Measurements from ENCODE around the gene CMTR2. TPM values are rescaled to one million over a fixed set of nuclear protein-coding genes. Genes with fewer than 3 reads are reported as not detected.
"Not testable (repeated sequence)": the region's sequence is repeated elsewhere in the genome, so short reads cannot be mapped to it uniquely, and the experiment has no call there.

CMTR2 gene
- total RNA-seq, 1 experiment from 2014 or later, result 19.4 TPM

DNA sequence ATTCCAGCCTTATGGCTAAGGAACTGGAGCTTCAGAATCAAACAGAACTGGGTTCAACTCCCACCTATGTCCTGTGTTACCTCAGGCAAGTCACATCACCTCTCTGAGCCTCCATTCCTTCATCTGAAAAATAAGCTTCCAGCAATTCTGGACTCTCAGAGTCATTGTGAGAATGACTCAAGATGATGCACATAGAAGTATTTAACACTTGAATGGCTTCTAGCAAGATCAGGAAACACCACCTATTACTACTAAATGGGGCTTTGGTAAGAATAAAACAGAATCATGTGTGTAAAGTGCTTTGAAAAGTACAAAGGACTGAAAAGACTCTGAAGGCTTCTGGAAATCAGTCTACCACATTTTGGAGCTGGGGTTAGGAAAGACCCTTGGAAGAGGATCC, 38.5 kb upstream of the CMTR2 start:
- Histone ChIP-seq H3K4me3 (ENCODE audit: low read depth, low read length) (no peak overlapping the region), H3K4me1 (no peaks in the 10 kb centered on the region), H3K9me3 (peaks cover 7% of the 10 kb centered on the region; the same call in 1 of the 2 replicates), H3K27me3 (replicated peaks; ENCODE audit: control insufficient read depth, insufficient read depth, low read length) (no peaks in the 10 kb centered on the region), H3K36me3 (ENCODE audit: control insufficient read depth, insufficient read depth, low read length) (no peaks in the 10 kb centered on the region)
- Mint-ChIP-seq H3K36me3 (ENCODE audit: insufficient read depth, unreplicated experiment) (no peaks in the 10 kb centered on the region), H3K27me3 (ENCODE audit: insufficient read depth, unreplicated experiment) (no peaks in the 10 kb centered on the region), H3K9me3 (ENCODE audit: unreplicated experiment) (no peaks in the 10 kb centered on the region), H3K27ac (ENCODE audit: unreplicated experiment) (no peak overlapping the region), H3K4me3 (ENCODE audit: unreplicated experiment) (no peak overlapping the region), H3K4me1 (ENCODE audit: low read depth, unreplicated experiment) (no peaks in the 10 kb centered on the region)
- POLR2A ChIA-PET, result no interaction called here
- BruUV-seq (replicated peaks), result no TSS peak
- TF ChIP-seq, protein P1, sequence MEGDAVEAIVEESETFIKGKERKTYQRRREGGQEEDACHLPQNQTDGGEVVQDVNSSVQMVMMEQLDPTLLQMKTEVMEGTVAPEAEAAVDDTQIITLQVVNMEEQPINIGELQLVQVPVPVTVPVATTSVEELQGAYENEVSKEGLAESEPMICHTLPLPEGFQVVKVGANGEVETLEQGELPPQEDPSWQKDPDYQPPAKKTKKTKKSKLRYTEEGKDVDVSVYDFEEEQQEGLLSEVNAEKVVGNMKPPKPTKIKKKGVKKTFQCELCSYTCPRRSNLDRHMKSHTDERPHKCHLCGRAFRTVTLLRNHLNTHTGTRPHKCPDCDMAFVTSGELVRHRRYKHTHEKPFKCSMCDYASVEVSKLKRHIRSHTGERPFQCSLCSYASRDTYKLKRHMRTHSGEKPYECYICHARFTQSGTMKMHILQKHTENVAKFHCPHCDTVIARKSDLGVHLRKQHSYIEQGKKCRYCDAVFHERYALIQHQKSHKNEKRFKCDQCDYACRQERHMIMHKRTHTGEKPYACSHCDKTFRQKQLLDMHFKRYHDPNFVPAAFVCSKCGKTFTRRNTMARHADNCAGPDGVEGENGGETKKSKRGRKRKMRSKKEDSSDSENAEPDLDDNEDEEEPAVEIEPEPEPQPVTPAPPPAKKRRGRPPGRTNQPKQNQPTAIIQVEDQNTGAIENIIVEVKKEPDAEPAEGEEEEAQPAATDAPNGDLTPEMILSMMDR (IDR thresholded peaks at IDR 0.05; ENCODE audit: insufficient read depth in 1 of 2, low read depth in 1 of 2, low read length in 1 of 2, severe bottlenecking in 1 of 2, unreplicated experiment in 1 of 2), result no peak
- DNase-seq, result no peak
- CTCF ChIA-PET, result no interaction called here
- intact Hi-C loops (cut with micrococcal nuclease; ENCODE audit: unreplicated experiment), result no loop called here

DNA sequence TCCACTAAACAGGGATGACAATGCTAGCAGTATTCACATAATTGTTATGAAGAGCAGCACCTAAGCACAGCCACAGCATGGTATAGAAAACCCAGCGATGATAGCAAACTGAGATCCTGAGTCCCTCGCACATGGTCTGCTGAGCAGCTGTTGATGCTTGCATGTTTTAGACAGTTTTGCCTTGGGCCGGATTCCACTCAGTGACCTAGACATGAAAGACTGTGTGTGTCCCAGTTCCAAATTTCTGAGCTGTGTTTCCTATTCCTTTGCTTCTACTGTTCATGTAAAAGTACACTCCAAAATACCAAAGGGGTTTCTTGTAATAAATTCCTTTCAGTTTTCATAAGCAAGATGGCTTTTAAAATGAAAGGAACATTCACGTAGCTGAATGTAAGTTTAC, 30.8 kb upstream of the CMTR2 start:
- Histone ChIP-seq H3K4me1 (no peaks in the 10 kb centered on the region), H3K27me3 (replicated peaks; ENCODE audit: control insufficient read depth, insufficient read depth, low read length) (no peaks in the 10 kb centered on the region; the same call in 1 of the 2 replicates), H3K36me3 (ENCODE audit: control insufficient read depth, insufficient read depth, low read length) (no peaks in the 10 kb centered on the region), H3K4me3 (ENCODE audit: low read depth, low read length) (no peak overlapping the region), H3K9me3 (no peaks in the 10 kb centered on the region)
- ChIA-PET POLR2A (no interaction called here), CTCF (no interaction called here)
- no TSS peak for BruUV-seq (replicated peaks)
- H3K27me3 Mint-ChIP-seq (ENCODE audit: insufficient read depth, unreplicated experiment), result peaks cover 7% of the 10 kb centered on the region
- no peak overlapping the region for H3K27ac Mint-ChIP-seq (ENCODE audit: unreplicated experiment)
- no peak for DNase-seq
- H3K9me3 Mint-ChIP-seq (ENCODE audit: unreplicated experiment), result no peaks in the 10 kb centered on the region
- TF ChIP-seq, protein P1 (IDR thresholded peaks at IDR 0.05; ENCODE audit: insufficient read depth in 1 of 2, low read depth in 1 of 2, low read length in 1 of 2, severe bottlenecking in 1 of 2, unreplicated experiment in 1 of 2), result no peak
- no peaks in the 10 kb centered on the region for H3K4me1 Mint-ChIP-seq (ENCODE audit: low read depth, unreplicated experiment)
- H3K4me3 Mint-ChIP-seq (ENCODE audit: unreplicated experiment), result no peak overlapping the region
- intact Hi-C loops (cut with micrococcal nuclease; ENCODE audit: unreplicated experiment), result no loop called here
- H3K36me3 Mint-ChIP-seq (ENCODE audit: insufficient read depth, unreplicated experiment), result no peaks in the 10 kb centered on the region

DNA sequence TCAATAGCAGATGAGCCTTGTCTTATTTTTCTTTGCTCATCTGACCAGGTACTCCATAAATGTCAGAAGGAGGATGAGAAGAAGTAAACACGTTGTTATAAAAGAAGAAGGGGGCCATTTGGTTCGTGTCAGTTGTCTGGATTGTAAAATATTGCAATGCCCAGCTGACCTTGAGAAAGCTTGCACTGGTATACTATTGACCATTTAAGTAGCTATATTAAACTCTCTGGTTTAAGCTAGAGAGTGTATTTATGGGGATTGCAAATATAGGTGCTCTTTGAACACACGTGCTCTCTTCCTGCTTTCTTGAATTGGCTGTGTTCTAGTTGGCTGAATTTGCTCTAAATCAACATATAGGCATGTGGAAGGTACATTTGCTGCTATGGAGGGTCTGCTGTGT, 26.1 kb upstream of the CMTR2 start:
- POLR2A ChIA-PET, result no interaction called here
- Histone ChIP-seq H3K9me3 (no peaks in the 10 kb centered on the region), H3K36me3 (ENCODE audit: control insufficient read depth, insufficient read depth, low read length) (no peaks in the 10 kb centered on the region), H3K4me1 (no peaks in the 10 kb centered on the region), H3K4me3 (ENCODE audit: low read depth, low read length) (no peak overlapping the region), H3K27me3 (replicated peaks; ENCODE audit: control insufficient read depth, insufficient read depth, low read length) (no peaks in the 10 kb centered on the region; the same call in 1 of the 2 replicates)
- CTCF ChIA-PET, result no interaction called here
- no peaks in the 10 kb centered on the region for H3K9me3 Mint-ChIP-seq (ENCODE audit: unreplicated experiment)
- TF ChIP-seq, protein P1 (IDR thresholded peaks at IDR 0.05; ENCODE audit: insufficient read depth in 1 of 2, low read depth in 1 of 2, low read length in 1 of 2, severe bottlenecking in 1 of 2, unreplicated experiment in 1 of 2), result no peak
- H3K36me3 Mint-ChIP-seq (ENCODE audit: insufficient read depth, unreplicated experiment), result no peaks in the 10 kb centered on the region
- DNase-seq, result no peak
- H3K27me3 Mint-ChIP-seq (ENCODE audit: insufficient read depth, unreplicated experiment), result peaks cover 2% of the 10 kb centered on the region
- H3K4me1 Mint-ChIP-seq (ENCODE audit: low read depth, unreplicated experiment), result no peaks in the 10 kb centered on the region
- BruUV-seq (replicated peaks), result no TSS peak
- H3K4me3 Mint-ChIP-seq (ENCODE audit: unreplicated experiment), result no peak overlapping the region
- no peak overlapping the region for H3K27ac Mint-ChIP-seq (ENCODE audit: unreplicated experiment)
- intact Hi-C loops (cut with micrococcal nuclease; ENCODE audit: unreplicated experiment), result no loop called here

DNA sequence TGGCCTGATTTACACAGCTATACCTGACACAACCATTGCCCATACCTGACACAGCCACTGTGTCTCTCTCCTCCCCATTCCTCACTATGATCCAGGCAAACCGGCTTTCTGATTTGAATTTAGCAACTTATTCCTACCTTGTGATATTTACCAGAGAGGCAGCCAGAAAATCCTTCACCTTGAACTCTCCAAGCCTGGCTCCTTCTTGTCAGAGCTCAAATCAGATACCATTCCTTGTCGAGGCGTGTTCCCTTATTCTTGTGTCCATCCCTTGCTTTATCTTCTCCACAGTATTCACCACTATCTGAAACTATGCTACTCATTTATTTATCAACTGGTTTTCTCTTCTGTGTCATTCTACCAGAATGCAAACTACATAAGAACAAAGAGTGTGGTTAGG, 24.4 kb upstream of the CMTR2 start:
- BruUV-seq (replicated peaks); H3K27me3 ChIP-seq (replicated peaks; ENCODE audit: control insufficient read depth, insufficient read depth, low read length); H3K9me3 ChIP-seq; H3K4me1 ChIP-seq; H3K36me3 Mint-ChIP-seq (ENCODE audit: insufficient read depth, unreplicated experiment); H3K9me3 Mint-ChIP-seq (ENCODE audit: unreplicated experiment); H3K27me3 Mint-ChIP-seq (ENCODE audit: insufficient read depth, unreplicated experiment); H3K4me1 Mint-ChIP-seq (ENCODE audit: low read depth, unreplicated experiment); intact Hi-C loops (cut with micrococcal nuclease; ENCODE audit: unreplicated experiment); CTCF ChIA-PET; H3K4me3 ChIP-seq (ENCODE audit: low read depth, low read length); H3K4me3 Mint-ChIP-seq (ENCODE audit: unreplicated experiment); DNase-seq; H3K27ac Mint-ChIP-seq (ENCODE audit: unreplicated experiment); H3K36me3 ChIP-seq (ENCODE audit: control insufficient read depth, insufficient read depth, low read length); POLR2A ChIA-PET: not testable (repeated sequence)
